Stomach (tissue), 4 donors: ENCODE data around the gene EIF4G3.

Experiments used
- EP300 ChIP-seq: sonication (generic); formaldehyde crosslinking; IDR thresholded peaks from one replicate; pipeline ENCODE4 v1.6.1; 2017; ENCODE audit warnings: antibody characterized with exemption
- POLR2A ChIP-seq, 4 donors: fragments of 450-650 bp; IDR thresholded peaks; one replicate each; pipeline ENCODE4 v1.6.1; 2016; ENCODE audit warnings: antibody characterized with exemption in 4 of 4, control low read depth in 2 of 4, mild to moderate bottlenecking in 1 of 4, moderate library complexity in 1 of 4
- TF ChIP-seq, protein P1 (sequence below), 7 experiments: fragments of 450-650 bp in 4 of 7; fragments of 200-600 bp in 3 of 7; sonication (generic) in 3 of 7; IDR thresholded peaks; one replicate each; pipeline ENCODE4 v1.5.1; 2016 to 2019; ENCODE audit warnings: antibody characterized with exemption in 7 of 7, control low read depth in 2 of 7, mild to moderate bottlenecking in 1 of 7

- TF ChIP-seq, protein P1, sequence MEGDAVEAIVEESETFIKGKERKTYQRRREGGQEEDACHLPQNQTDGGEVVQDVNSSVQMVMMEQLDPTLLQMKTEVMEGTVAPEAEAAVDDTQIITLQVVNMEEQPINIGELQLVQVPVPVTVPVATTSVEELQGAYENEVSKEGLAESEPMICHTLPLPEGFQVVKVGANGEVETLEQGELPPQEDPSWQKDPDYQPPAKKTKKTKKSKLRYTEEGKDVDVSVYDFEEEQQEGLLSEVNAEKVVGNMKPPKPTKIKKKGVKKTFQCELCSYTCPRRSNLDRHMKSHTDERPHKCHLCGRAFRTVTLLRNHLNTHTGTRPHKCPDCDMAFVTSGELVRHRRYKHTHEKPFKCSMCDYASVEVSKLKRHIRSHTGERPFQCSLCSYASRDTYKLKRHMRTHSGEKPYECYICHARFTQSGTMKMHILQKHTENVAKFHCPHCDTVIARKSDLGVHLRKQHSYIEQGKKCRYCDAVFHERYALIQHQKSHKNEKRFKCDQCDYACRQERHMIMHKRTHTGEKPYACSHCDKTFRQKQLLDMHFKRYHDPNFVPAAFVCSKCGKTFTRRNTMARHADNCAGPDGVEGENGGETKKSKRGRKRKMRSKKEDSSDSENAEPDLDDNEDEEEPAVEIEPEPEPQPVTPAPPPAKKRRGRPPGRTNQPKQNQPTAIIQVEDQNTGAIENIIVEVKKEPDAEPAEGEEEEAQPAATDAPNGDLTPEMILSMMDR (IDR thresholded peaks at IDR 0.05), result no peak
- TF ChIP-seq EP300 (no peak), POLR2A (IDR thresholded peaks at IDR 0.05) (no peak)
Measured at GRCh38 chr1:20878799-20879198, 297.9 kb downstream of the EIF4G3 start.
